K562 (cell line): ENCODE measurements around the gene ERVV-1. TPM values are rescaled to one million over a fixed set of nuclear protein-coding genes. Genes with fewer than 3 reads are reported as not detected.
A peak's percentile ranks its signal among the peaks of the same experiment; 100 is the strongest.

Experiments
- ATAC-seq: fragments of 200-7000 bp; cut with Tn5 transposase; 3 replicates; pipeline ENCODE4 v1.9.1; 2020; ENCODE audit warnings: moderate library complexity
- BruUV-seq: library from RNA; stranded (reverse); fragments of 400-500 nt; replicated peaks from 2 replicates; lab custom pipeline; 2021; lab: Mats Ljungman, UMichigan
- CTCF ChIA-PET: fragments of 300-600 bp; formaldehyde crosslinking; extraction: SDS; loops from one replicate; lab custom pipeline; 2021; ENCODE audit warnings: low intra/inter-chr PET ratio; lab: Yijun Ruan, JAX
- POLR2A ChIA-PET: fragments of 300-600, 350-650 bp; sonication (Branson Sonifier 250); formaldehyde crosslinking; extraction: SDS; loops from one replicate; lab custom pipeline; 2021; ENCODE audit warnings: antibody characterized with exemption, inconsistent platforms; lab: Yijun Ruan, JAX
- DNase-seq, 4 experiments: peaks; one replicate each; pipeline versions ENCODE4 v3.0.0 to v3.0.0-alpha.2; 2011 to 2018; ENCODE audit warnings: low spot score in 3 of 4, mixed read lengths in 3 of 4; ENCODE audit errors: extremely low read depth in 1 of 4
- FAIRE-seq: peaks from 2 replicates; lab custom pipeline; 2011; peaks lifted over from hg19 to GRCh38; lab: Jason Lieb, UNC
- H2AFZ ChIP-seq: 2 replicates; pipeline ENCODE4 v1.6.0; 2011; ENCODE audit warnings: low read depth, low read length, control low read depth, inconsistent platforms
- H3K27ac ChIP-seq: fragments of 200-600 bp; 3 replicates; pipeline ENCODE4 v1.8.0; 2011; ENCODE audit warnings: low read depth, mild to moderate bottlenecking, control low read depth, inconsistent platforms, low read length, moderate library complexity, mixed read lengths; ENCODE audit errors: extremely low read depth
- H3K27me3 ChIP-seq, 2 experiments: fragments of 300-600 bp in 1 of 2; 2 replicates in 1 of 2; 3 replicates in 1 of 2; pipeline versions ENCODE4 v1.6.0 to v1.8.0; 2011; ENCODE audit warnings: inconsistent platforms in 2 of 2, low read length in 2 of 2, mild to moderate bottlenecking in 1 of 2, mixed read lengths in 1 of 2, moderate library complexity in 1 of 2; ENCODE audit not compliant: control insufficient read depth in 2 of 2, insufficient read depth in 2 of 2
- H3K36me3 ChIP-seq: fragments of 300-600 bp; 3 replicates; pipeline ENCODE4 v1.8.0; 2011; ENCODE audit warnings: mild to moderate bottlenecking, low read length, inconsistent platforms; ENCODE audit not compliant: control insufficient read depth, insufficient read depth
- H3K4me1 ChIP-seq, 2 experiments: fragments of 200-600 bp in 1 of 2; replicated peaks in 1 of 2; 2 replicates in 1 of 2; 3 replicates in 1 of 2; pipeline versions ENCODE4 v1.5.1 to v1.8.0; 2011; ENCODE audit warnings: inconsistent platforms in 2 of 2, low read length in 2 of 2, mild to moderate bottlenecking in 1 of 2, mixed read lengths in 1 of 2, moderate library complexity in 1 of 2; ENCODE audit not compliant: control insufficient read depth in 2 of 2, insufficient read depth in 2 of 2
- H3K4me2 ChIP-seq: 2 replicates; pipeline ENCODE4 v1.6.1; 2011; ENCODE audit warnings: low read length, control low read depth, inconsistent platforms, mixed read lengths; ENCODE audit not compliant: insufficient read depth
- H3K4me3 ChIP-seq: fragments of 200-600 bp; sonication (generic), shearing (Covaris generic); 2 replicates; pipeline ENCODE4 v1.5.1; 2016; ENCODE audit warnings: control low read depth, inconsistent platforms
- H3K79me2 ChIP-seq: fragments of 200-600 bp; 3 replicates; pipeline ENCODE4 v1.8.0; 2011; ENCODE audit warnings: low read length, inconsistent platforms; ENCODE audit not compliant: control insufficient read depth, insufficient read depth
- H3K9ac ChIP-seq, 2 experiments: 2 replicates each; pipeline versions ENCODE4 v1.6.0 to v1.6.1; 2011; ENCODE audit warnings: low read depth in 2 of 2, low read length in 2 of 2, control low read depth in 1 of 2, inconsistent platforms in 1 of 2, mild to moderate bottlenecking in 1 of 2, mixed read lengths in 1 of 2; ENCODE audit not compliant: insufficient read depth in 1 of 2
- H3K9me1 ChIP-seq: one replicate; pipeline ENCODE4 v1.6.0; 2011; ENCODE audit warnings: inconsistent platforms, mild to moderate bottlenecking, low read length, moderate library complexity; ENCODE audit not compliant: control insufficient read depth, insufficient read depth
- H3K9me3 ChIP-seq: replicated peaks from 2 replicates; pipeline ENCODE4 v1.5.1; 2011; ENCODE audit warnings: low read depth, low read length, inconsistent platforms; ENCODE audit not compliant: control insufficient read depth, insufficient read depth
- H4K20me1 ChIP-seq: replicated peaks from 2 replicates; pipeline ENCODE4 v1.6.1; 2011; ENCODE audit warnings: low read length, inconsistent platforms, mixed read lengths; ENCODE audit not compliant: control insufficient read depth, insufficient read depth
- BRD4 ChIP-seq: fragments of 200-600 bp; sonication (generic); IDR thresholded peaks from 2 replicates; pipeline ENCODE4 v1.6.1; 2017; ENCODE audit warnings: inconsistent platforms
- C11orf30 ChIP-seq: fragments of 450-650 bp; IDR thresholded peaks from 2 replicates; pipeline ENCODE4 v1.6.1; 2016; ENCODE audit warnings: low read depth, mild to moderate bottlenecking
- CBFA2T3 ChIP-seq: fragments of 450-650 bp; IDR thresholded peaks from 2 replicates; pipeline ENCODE4 v1.6.1; 2017
- MAFF ChIP-seq: IDR thresholded peaks from 2 replicates; pipeline ENCODE4 v1.6.1; 2012; ENCODE audit warnings: low read length, improper control_type of control experiment
- MAFG ChIP-seq: fragments of 450-650 bp; conservative IDR thresholded peaks from 2 replicates; pipeline ENCODE4 v1.6.1; 2016; ENCODE audit warnings: missing genetic modification characterization, missing compliant biosample characterization
- MAFK ChIP-seq: IDR thresholded peaks from 2 replicates; pipeline ENCODE4 v1.6.1; 2011; ENCODE audit warnings: low read length, improper control_type of control experiment
- NFXL1 ChIP-seq: fragments of 450-650 bp; formaldehyde crosslinking; IDR thresholded peaks from 2 replicates; pipeline ENCODE4 v1.4.0; 2021; ENCODE audit warnings: mild to moderate bottlenecking
- NR2F6 ChIP-seq: fragments of 450-650 bp; formaldehyde crosslinking; IDR thresholded peaks from 2 replicates; pipeline ENCODE4 v1.4.0; 2020; ENCODE audit warnings: mild to moderate bottlenecking
- PTRF ChIP-seq: fragments of 450-650 bp; IDR thresholded peaks from 2 replicates; pipeline ENCODE4 v1.6.1; 2016; ENCODE audit warnings: mild to moderate bottlenecking, missing genetic modification characterization, missing compliant biosample characterization
- RFX7 ChIP-seq: fragments of 250-450 bp; sonication (Bioruptor Pico); IDR thresholded peaks from 2 replicates; pipeline ENCODE4 v1.5.1; 2021; ENCODE audit warnings: mild to moderate bottlenecking
- STAG1 ChIP-seq: sonication (generic); formaldehyde crosslinking; IDR thresholded peaks from 2 replicates; pipeline ENCODE4 v1.5.0; 2020; ENCODE audit warnings: missing genetic modification reagents, borderline replicate concordance
- ZNF316 ChIP-seq: fragments of 450-650 bp; IDR thresholded peaks from 2 replicates; pipeline ENCODE4 v1.6.1; 2016
- WGBS: fragments of 100-300 bp; shearing (Covaris generic); methylation state at CpG from one replicate; pipeline ENCODE4 v1.1.6; 2016; ENCODE audit warnings: low coverage, mixed read lengths; ENCODE audit not compliant: insufficient coverage; ENCODE audit errors: missing lambda C conversion rate; 5-methylcytosine and 5-hydroxymethylcytosine counted together
- in situ Hi-C: fragments of 300-500 bp; cut with MboI; formaldehyde crosslinking; loops from 4 replicates; pipeline ENCODE4 v1.15.0; 2018; ENCODE audit warnings: inconsistent platforms, mixed read lengths
- intact Hi-C: fragments of 100-400 bp; cut with micrococcal nuclease; formaldehyde crosslinking; loops from 2 replicates; pipeline ENCODE4 v1.14.2; 2022
- polyA plus RNA-seq, 8 experiments: library from polyadenylated mRNA; depleted of rRNA in 4 of 8; stranded (reverse) in 5 of 8; unstranded in 3 of 8; fragments of >200 nt; fragmentation: Nextera tagmentation in 2 of 8; fragmentation: Illumina TruSeq in 1 of 8; extraction: Ambion mirVana in 2 of 8; extraction: Trizol in 1 of 8; gene quantifications; 2 replicates each; pipeline versions ENCODE4 v1.2.1 to v1.2.3, GENCODE V29; 2011 to 2014; ENCODE audit warnings: inconsistent platforms in 1 of 8, missing spikeins in 1 of 8
- total RNA-seq, 7 experiments: library from RNA; depleted of rRNA in 6 of 7; stranded (reverse); fragments of >200 nt in 6 of 7; fragmentation: Illumina TruSeq in 2 of 7; extraction: Trizol in 2 of 7; gene quantifications; 2 replicates each; pipeline versions ENCODE4 v1.2.1 to v1.2.3, GENCODE V29; 2011 to 2021; ENCODE audit warnings: low replicate concordance in 1 of 7
- TF ChIP-seq, protein P1 (sequence below): fragments of 200-800 bp; sonication (Bioruptor generic); IDR thresholded peaks from 2 replicates; pipeline ENCODE4 v1.6.1; 2017; ENCODE audit warnings: missing genetic modification characterization, missing compliant biosample characterization
- TF ChIP-seq, protein P2 (sequence below): fragments of 250-450 bp; sonication (Bioruptor Pico); IDR thresholded peaks from 2 replicates; pipeline ENCODE4 v1.8.0; 2022; ENCODE audit warnings: moderate library complexity, mild to moderate bottlenecking, inconsistent platforms
- TF ChIP-seq, protein P3 (sequence below): fragments of 450-650 bp; formaldehyde crosslinking; IDR thresholded peaks from 2 replicates; pipeline ENCODE4 v1.4.0; 2022; ENCODE audit warnings: missing genetic modification characterization

The ERVV-1 gene
- total and polyA plus RNA-seq, 9 of the 15 experiments (the other 6 are each of a cell fraction or from before 2014, with no cell fraction given): 0.08 TPM; not detected in 8

DNA sequence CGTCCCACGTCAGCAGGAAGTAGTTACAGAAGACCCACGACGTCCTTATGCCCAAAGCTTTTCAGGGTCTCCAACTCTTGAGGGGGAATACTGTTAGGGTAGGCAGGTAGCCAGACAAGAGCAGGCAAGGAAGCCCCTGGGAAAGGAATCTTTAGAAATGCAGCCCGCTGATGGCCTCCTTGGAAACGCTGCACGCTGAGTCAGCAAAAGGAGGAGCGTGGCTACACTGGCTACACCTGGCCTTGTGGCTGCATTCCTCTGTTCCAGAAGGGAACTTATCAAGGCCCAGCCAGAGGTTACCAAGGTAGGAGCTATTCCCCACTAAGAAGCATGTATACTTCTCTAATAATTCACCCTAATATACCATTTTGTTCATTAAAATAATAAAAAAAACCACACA is 2.0 kb downstream of the ERVV-1 start:
- Histone ChIP-seq H4K20me1 (no peaks in the 10 kb centered on the region), H3K9me1 (no peaks in the 10 kb centered on the region), H2AFZ (no peak overlapping the region), H3K79me2 (no peaks in the 10 kb centered on the region), H3K9ac (no peak overlapping the region), H3K27me3 (peaks cover 3 to 6% of the 10 kb centered on the region in 2 experiments; a peak in 3 of 5 replicates)
- FAIRE-seq: no peak
- POLR2A ChIA-PET: no interaction called here
- BruUV-seq: no TSS peak
- in situ Hi-C loops: no loop called here
- WGBS: 4% methylated on average over 8 of the region's 8 CpGs
- CTCF ChIA-PET: no interaction called here
- TF ChIP-seq ZNF316 (peak; percentile 91), BRD4 (no peak), NFXL1 (CRISPR knock-in tag) (no peak), MAFK (peak; percentile 86), RFX7 (CRISPR knock-in tag) (no peak), STAG1 (CRISPR knock-in tag) (no peak), NR2F6 (CRISPR knock-in tag) (no peak), MAFF (peak; percentile 86), CBFA2T3 (no peak), PTRF (no peak), MAFG (peak; percentile 83), C11orf30 (peak; percentile 86)
- TF ChIP-seq, protein P1, sequence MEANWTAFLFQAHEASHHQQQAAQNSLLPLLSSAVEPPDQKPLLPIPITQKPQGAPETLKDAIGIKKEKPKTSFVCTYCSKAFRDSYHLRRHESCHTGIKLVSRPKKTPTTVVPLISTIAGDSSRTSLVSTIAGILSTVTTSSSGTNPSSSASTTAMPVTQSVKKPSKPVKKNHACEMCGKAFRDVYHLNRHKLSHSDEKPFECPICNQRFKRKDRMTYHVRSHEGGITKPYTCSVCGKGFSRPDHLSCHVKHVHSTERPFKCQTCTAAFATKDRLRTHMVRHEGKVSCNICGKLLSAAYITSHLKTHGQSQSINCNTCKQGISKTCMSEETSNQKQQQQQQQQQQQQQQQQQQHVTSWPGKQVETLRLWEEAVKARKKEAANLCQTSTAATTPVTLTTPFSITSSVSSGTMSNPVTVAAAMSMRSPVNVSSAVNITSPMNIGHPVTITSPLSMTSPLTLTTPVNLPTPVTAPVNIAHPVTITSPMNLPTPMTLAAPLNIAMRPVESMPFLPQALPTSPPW (CRISPR knock-in tag): no peak
- TF ChIP-seq, protein P2, sequence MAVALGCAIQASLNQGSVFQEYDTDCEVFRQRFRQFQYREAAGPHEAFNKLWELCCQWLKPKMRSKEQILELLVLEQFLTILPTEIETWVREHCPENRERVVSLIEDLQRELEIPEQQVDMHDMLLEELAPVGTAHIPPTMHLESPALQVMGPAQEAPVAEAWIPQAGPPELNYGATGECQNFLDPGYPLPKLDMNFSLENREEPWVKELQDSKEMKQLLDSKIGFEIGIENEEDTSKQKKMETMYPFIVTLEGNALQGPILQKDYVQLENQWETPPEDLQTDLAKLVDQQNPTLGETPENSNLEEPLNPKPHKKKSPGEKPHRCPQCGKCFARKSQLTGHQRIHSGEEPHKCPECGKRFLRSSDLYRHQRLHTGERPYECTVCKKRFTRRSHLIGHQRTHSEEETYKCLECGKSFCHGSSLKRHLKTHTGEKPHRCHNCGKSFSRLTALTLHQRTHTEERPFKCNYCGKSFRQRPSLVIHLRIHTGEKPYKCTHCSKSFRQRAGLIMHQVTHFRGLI (CRISPR knock-in tag): no peak
- TF ChIP-seq, protein P3, sequence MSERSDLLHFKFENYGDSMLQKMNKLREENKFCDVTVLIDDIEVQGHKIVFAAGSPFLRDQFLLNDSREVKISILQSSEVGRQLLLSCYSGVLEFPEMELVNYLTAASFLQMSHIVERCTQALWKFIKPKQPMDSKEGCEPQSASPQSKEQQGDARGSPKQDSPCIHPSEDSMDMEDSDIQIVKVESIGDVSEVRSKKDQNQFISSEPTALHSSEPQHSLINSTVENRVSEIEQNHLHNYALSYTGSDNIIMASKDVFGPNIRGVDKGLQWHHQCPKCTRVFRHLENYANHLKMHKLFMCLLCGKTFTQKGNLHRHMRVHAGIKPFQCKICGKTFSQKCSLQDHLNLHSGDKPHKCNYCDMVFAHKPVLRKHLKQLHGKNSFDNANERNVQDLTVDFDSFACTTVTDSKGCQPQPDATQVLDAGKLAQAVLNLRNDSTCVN (CRISPR knock-in tag): no peak
- TF ChIP-seq, all 486 proteins: peak for 5
- no peaks in the 10 kb centered on the region for H3K4me1 ChIP-seq
- H3K9me3 ChIP-seq: no peaks in the 10 kb centered on the region
- no peaks in the 10 kb centered on the region for H3K36me3 ChIP-seq
- no peak overlapping the region for H3K4me2 ChIP-seq
- no peak overlapping the region for H3K4me3 ChIP-seq
- ATAC-seq: no peak
- intact Hi-C loops: no loop called here
- H3K27ac ChIP-seq: no peak overlapping the region
- no peak for DNase-seq
